PFSK-1 (cell line): Measurements from ENCODE around the gene SEMA6A. TPM values are rescaled to one million over a fixed set of nuclear protein-coding genes. Genes with fewer than 3 reads are reported as not detected.

Experiments used
- FOXP2 ChIP-seq: optimal IDR thresholded peaks from 2 replicates; pipeline ENCODE3; 2011; ENCODE audit warnings: borderline replicate concordance, control low read depth, inconsistent platforms; ENCODE audit not compliant: insufficient read depth; ENCODE audit errors: extremely low read length, extremely low read depth
- POLR2AphosphoS5 ChIP-seq: IDR thresholded peaks from 2 replicates; pipeline ENCODE4 v1.6.1; 2012; ENCODE audit warnings: low read depth, mild to moderate bottlenecking, control low read depth, low read length, moderate library complexity
- SIN3A ChIP-seq: IDR thresholded peaks from 2 replicates; pipeline ENCODE4 v1.6.1; 2012; ENCODE audit warnings: mild to moderate bottlenecking, low read length, moderate library complexity, borderline replicate concordance; ENCODE audit not compliant: insufficient read depth
- TAF1 ChIP-seq: IDR thresholded peaks from 2 replicates; pipeline ENCODE4 v1.6.1; 2012; ENCODE audit warnings: low read length, control low read depth, borderline replicate concordance; ENCODE audit not compliant: insufficient read depth
- polyA plus RNA-seq: library from polyadenylated mRNA; unstranded; fragments of >200 nt; gene quantifications from one replicate; pipeline ENCODE4 v1.2.1, GENCODE V29; 2012; ENCODE audit warnings: low read depth, missing spikeins; ENCODE audit not compliant: insufficient read length
- TF ChIP-seq, protein P1 (sequence below), 2 experiments: IDR thresholded peaks; 2 replicates each; pipeline versions ENCODE4 v1.6.1 to v1.8.0; 2011 to 2012; ENCODE audit warnings: low read depth in 2 of 2, low read length in 2 of 2, control low read depth in 1 of 2, inconsistent platforms in 1 of 2, mild to moderate bottlenecking in 1 of 2, moderate library complexity in 1 of 2; ENCODE audit not compliant: insufficient read depth in 1 of 2

Gene SEMA6A, protein sequence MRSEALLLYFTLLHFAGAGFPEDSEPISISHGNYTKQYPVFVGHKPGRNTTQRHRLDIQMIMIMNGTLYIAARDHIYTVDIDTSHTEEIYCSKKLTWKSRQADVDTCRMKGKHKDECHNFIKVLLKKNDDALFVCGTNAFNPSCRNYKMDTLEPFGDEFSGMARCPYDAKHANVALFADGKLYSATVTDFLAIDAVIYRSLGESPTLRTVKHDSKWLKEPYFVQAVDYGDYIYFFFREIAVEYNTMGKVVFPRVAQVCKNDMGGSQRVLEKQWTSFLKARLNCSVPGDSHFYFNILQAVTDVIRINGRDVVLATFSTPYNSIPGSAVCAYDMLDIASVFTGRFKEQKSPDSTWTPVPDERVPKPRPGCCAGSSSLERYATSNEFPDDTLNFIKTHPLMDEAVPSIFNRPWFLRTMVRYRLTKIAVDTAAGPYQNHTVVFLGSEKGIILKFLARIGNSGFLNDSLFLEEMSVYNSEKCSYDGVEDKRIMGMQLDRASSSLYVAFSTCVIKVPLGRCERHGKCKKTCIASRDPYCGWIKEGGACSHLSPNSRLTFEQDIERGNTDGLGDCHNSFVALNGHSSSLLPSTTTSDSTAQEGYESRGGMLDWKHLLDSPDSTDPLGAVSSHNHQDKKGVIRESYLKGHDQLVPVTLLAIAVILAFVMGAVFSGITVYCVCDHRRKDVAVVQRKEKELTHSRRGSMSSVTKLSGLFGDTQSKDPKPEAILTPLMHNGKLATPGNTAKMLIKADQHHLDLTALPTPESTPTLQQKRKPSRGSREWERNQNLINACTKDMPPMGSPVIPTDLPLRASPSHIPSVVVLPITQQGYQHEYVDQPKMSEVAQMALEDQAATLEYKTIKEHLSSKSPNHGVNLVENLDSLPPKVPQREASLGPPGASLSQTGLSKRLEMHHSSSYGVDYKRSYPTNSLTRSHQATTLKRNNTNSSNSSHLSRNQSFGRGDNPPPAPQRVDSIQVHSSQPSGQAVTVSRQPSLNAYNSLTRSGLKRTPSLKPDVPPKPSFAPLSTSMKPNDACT
- 5.1 TPM for polyA plus RNA-seq

GRCh38 chr5:116574367-116575325, at the start of gene SEMA6A:
TSS of gene SEMA6A (minus strand) at chr5:116574823. CDS start at chr5:116504944, 69,879 bp downstream.
- TF ChIP-seq, protein P1, sequence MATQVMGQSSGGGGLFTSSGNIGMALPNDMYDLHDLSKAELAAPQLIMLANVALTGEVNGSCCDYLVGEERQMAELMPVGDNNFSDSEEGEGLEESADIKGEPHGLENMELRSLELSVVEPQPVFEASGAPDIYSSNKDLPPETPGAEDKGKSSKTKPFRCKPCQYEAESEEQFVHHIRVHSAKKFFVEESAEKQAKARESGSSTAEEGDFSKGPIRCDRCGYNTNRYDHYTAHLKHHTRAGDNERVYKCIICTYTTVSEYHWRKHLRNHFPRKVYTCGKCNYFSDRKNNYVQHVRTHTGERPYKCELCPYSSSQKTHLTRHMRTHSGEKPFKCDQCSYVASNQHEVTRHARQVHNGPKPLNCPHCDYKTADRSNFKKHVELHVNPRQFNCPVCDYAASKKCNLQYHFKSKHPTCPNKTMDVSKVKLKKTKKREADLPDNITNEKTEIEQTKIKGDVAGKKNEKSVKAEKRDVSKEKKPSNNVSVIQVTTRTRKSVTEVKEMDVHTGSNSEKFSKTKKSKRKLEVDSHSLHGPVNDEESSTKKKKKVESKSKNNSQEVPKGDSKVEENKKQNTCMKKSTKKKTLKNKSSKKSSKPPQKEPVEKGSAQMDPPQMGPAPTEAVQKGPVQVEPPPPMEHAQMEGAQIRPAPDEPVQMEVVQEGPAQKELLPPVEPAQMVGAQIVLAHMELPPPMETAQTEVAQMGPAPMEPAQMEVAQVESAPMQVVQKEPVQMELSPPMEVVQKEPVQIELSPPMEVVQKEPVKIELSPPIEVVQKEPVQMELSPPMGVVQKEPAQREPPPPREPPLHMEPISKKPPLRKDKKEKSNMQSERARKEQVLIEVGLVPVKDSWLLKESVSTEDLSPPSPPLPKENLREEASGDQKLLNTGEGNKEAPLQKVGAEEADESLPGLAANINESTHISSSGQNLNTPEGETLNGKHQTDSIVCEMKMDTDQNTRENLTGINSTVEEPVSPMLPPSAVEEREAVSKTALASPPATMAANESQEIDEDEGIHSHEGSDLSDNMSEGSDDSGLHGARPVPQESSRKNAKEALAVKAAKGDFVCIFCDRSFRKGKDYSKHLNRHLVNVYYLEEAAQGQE (IDR thresholded peaks at IDR 0.05; ENCODE audit: insufficient read depth in 1 of 2, low read depth in 2 of 2, low read length in 2 of 2), result peak; percentile 55; a peak in 3 of 4 replicates
- no peak for TF ChIP-seq SIN3A
- peak; percentile 95; the same call in 1 of the 2 replicates for TF ChIP-seq TAF1
- TF ChIP-seq FOXP2, result peak; percentile 80
- TF ChIP-seq POLR2AphosphoS5, result peak; percentile 63

DNA sequence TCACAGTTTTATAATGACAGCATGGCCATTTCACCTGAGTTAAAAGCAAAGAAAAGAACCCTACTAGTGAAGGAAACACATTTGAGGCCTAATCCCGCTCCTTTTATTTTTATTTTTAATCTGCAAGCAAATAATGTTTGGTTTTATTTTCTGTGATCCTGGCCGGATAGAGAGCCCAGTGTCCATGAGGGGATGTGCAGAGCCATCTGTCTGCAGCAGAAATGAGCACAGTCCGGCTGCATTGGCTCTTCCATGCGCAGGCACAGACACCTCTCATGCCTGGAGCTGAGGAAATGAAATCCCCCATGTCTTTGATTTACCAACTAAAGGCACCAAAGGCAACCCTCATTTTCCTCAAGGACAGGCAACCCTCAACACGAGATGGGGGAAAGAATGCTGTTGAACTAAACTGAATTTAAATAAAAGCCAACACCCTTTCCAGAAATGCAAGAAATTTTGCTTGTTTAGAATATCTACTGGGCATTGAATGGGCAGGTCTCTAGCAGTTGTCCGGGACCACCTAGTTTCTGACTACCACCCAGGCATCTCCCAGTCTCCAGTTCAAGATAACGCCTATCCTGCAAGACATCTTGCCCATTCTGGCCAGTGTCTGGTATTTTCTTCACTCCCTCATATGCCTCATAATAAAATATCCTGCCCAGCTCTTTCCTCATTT, 47.9 kb upstream of the SEMA6A start:
- TF ChIP-seq FOXP2 (no peak), SIN3A (no peak), POLR2AphosphoS5 (no peak), TAF1 (no peak)
- TF ChIP-seq, protein P1 (IDR thresholded peaks at IDR 0.05; ENCODE audit: insufficient read depth in 1 of 2, low read depth in 2 of 2, low read length in 2 of 2), result no peak

DNA sequence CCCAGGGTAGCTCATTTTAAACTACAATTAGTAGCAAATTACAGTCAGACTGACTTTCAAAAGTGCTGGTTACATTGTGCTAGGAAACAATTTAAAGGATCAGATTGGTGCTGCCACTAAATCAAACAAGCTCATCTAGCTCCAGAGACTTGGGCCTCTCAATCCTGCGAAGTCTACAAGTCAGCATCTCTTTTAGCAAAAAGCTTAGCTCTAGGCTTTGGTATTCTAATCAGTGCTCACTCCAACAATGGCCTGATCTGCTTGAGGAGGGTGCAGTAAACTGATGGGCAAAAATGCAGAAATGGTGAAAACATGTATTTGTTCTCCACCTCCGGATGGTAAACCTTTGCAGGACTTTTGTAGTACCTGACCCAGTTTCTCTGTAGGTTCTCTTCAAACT, 47.0 kb upstream of the SEMA6A start:
- no peak for TF ChIP-seq TAF1
- TF ChIP-seq SIN3A, result no peak
- no peak for TF ChIP-seq FOXP2
- TF ChIP-seq, protein P1 (IDR thresholded peaks at IDR 0.05; ENCODE audit: insufficient read depth in 1 of 2, low read depth in 2 of 2, low read length in 2 of 2), result no peak
- no peak for TF ChIP-seq POLR2AphosphoS5

- no peak for TF ChIP-seq TAF1
- TF ChIP-seq SIN3A, result no peak
- TF ChIP-seq, protein P1 (IDR thresholded peaks at IDR 0.05; ENCODE audit: insufficient read depth in 1 of 2, low read depth in 2 of 2, low read length in 2 of 2), result no peak
- no peak for TF ChIP-seq FOXP2
- TF ChIP-seq POLR2AphosphoS5, result no peak
Measured at GRCh38 chr5:116616876-116617275, 42.3 kb upstream of the SEMA6A start.
